Neural progenitor cell (in vitro differentiated cells): ENCODE measurements around the gene CCDC102B. TPM values are rescaled to one million over a fixed set of nuclear protein-coding genes. Genes with fewer than 3 reads are reported as not detected.

ENCODE experiments used
- DNase-seq: peaks from one replicate; pipeline ENCODE4 v3.0.0-alpha.2; 2016; ENCODE audit warnings: low spot score
- H2AFZ ChIP-seq: fragments of 200-600 bp; sonication (generic); replicated peaks from 2 replicates; pipeline ENCODE4 v1.6.1; 2016; ENCODE audit warnings: antibody characterized with exemption
- H3F3A ChIP-seq: fragments of 200-600 bp; sonication (generic); 2 replicates; pipeline ENCODE4 v1.6.1; 2016; ENCODE audit warnings: antibody characterized with exemption, low read depth
- H3K27ac ChIP-seq: fragments of 200-600 bp; sonication (generic); 2 replicates; pipeline ENCODE4 v1.5.1; 2016; ENCODE audit warnings: mild to moderate bottlenecking
- H3K27me3 ChIP-seq: fragments of 200-600 bp; sonication (generic); 2 replicates; pipeline ENCODE4 v1.6.1; 2016; ENCODE audit warnings: mild to moderate bottlenecking, moderate library complexity
- H3K36me3 ChIP-seq: fragments of 200-600 bp; sonication (generic); 2 replicates; pipeline ENCODE4 v1.5.1; 2016
- H3K4me1 ChIP-seq: fragments of 200-600 bp; sonication (generic); 2 replicates; pipeline ENCODE4 v1.6.1; 2016; ENCODE audit warnings: mixed run types
- H3K4me2 ChIP-seq: fragments of 200-600 bp; sonication (generic); 2 replicates; pipeline ENCODE4 v1.6.1; 2016
- H3K4me3 ChIP-seq: fragments of 200-600 bp; sonication (generic); 2 replicates; pipeline ENCODE4 v1.5.1; 2016
- H3K79me2 ChIP-seq: fragments of 200-600 bp; sonication (generic); 2 replicates; pipeline ENCODE4 v1.6.1; 2016; ENCODE audit warnings: low read depth
- H3K9ac ChIP-seq: fragments of 200-600 bp; sonication (generic); 2 replicates; pipeline ENCODE4 v1.6.1; 2016
- H3K9me3 ChIP-seq: fragments of 200-600 bp; sonication (generic); 2 replicates; pipeline ENCODE4 v1.5.1; 2016; ENCODE audit warnings: low read depth
- H4K20me1 ChIP-seq: fragments of 200-600 bp; sonication (generic); 2 replicates; pipeline ENCODE4 v1.6.1; 2016; ENCODE audit warnings: low read depth
- H3K27ac Mint-ChIP-seq: 3 replicates; pipeline ENCODE4 v1.8.0; 2021; ENCODE audit warnings: mixed read lengths
- H3K27me3 Mint-ChIP-seq: 2 replicates; pipeline ENCODE4 v1.8.0; 2022; ENCODE audit warnings: low read depth, mild to moderate bottlenecking, inconsistent platforms, moderate library complexity, mixed read lengths; ENCODE audit not compliant: insufficient read depth
- H3K36me3 Mint-ChIP-seq: 3 replicates; pipeline ENCODE4 v1.8.0; 2021; ENCODE audit warnings: mixed read lengths
- H3K4me1 Mint-ChIP-seq: 3 replicates; pipeline ENCODE4 v1.8.0; 2021; ENCODE audit warnings: mixed read lengths
- H3K4me3 Mint-ChIP-seq: 3 replicates; pipeline ENCODE4 v1.8.0; 2021; ENCODE audit warnings: mild to moderate bottlenecking, moderate library complexity, mixed read lengths
- H3K9me3 Mint-ChIP-seq: 3 replicates; pipeline ENCODE4 v1.8.0; 2020; ENCODE audit warnings: mixed read lengths
- EZH2 ChIP-seq: fragments of 200-600 bp; sonication (generic); IDR thresholded peaks from 2 replicates; pipeline ENCODE4 v1.6.1; 2017; ENCODE audit warnings: antibody characterized with exemption, mild to moderate bottlenecking, moderate library complexity
- EZH2phosphoT487 ChIP-seq: fragments of 200-600 bp; sonication (generic); IDR thresholded peaks from 2 replicates; pipeline ENCODE4 v1.6.1; 2017; ENCODE audit warnings: antibody characterized with exemption
- total RNA-seq: library from RNA; depleted of rRNA; stranded (reverse); fragments of >200 nt; gene quantifications from 2 replicates; pipeline ENCODE4 v1.2.3, GENCODE V29; 2015; ENCODE audit warnings: low replicate concordance
- TF ChIP-seq, protein P1 (sequence below): fragments of 200-600 bp; sonication (generic); IDR thresholded peaks from 2 replicates; pipeline ENCODE4 v1.5.1; 2017; ENCODE audit warnings: antibody characterized with exemption, mild to moderate bottlenecking

Gene CCDC102B
- total RNA-seq, 1 donor from 2014 or later, result 26.2 TPM

DNA sequence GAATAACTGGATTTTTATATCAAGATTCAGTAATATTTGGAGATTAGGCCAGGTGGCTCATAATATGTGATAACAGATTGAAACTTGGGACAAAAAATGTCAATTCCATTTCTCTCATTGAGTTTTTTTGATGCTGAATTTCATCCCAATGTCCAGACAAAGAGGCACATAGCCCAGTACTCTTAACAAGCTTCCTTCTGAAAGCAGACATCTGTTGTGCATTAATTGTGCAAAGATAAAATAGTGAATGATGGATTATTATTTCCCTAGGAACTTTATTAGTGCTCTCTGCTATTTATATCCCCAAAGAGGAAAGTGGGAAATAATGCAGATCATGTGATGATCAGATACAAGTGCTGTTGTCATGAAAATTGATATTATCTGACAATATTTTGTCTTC, 234.1 kb downstream of the CCDC102B start:
- H4K20me1 ChIP-seq, result no peaks in the 10 kb centered on the region
- H3F3A ChIP-seq, result no peaks in the 10 kb centered on the region
- TF ChIP-seq, protein P1, sequence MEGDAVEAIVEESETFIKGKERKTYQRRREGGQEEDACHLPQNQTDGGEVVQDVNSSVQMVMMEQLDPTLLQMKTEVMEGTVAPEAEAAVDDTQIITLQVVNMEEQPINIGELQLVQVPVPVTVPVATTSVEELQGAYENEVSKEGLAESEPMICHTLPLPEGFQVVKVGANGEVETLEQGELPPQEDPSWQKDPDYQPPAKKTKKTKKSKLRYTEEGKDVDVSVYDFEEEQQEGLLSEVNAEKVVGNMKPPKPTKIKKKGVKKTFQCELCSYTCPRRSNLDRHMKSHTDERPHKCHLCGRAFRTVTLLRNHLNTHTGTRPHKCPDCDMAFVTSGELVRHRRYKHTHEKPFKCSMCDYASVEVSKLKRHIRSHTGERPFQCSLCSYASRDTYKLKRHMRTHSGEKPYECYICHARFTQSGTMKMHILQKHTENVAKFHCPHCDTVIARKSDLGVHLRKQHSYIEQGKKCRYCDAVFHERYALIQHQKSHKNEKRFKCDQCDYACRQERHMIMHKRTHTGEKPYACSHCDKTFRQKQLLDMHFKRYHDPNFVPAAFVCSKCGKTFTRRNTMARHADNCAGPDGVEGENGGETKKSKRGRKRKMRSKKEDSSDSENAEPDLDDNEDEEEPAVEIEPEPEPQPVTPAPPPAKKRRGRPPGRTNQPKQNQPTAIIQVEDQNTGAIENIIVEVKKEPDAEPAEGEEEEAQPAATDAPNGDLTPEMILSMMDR, result no peak
- TF ChIP-seq EZH2 (no peak), EZH2phosphoT487 (no peak)
- H3K9me3 ChIP-seq, result no peaks in the 10 kb centered on the region
- H3K4me2 ChIP-seq, result no peak overlapping the region
- Mint-ChIP-seq H3K27ac (no peak overlapping the region), H3K36me3 (no peaks in the 10 kb centered on the region), H3K4me3 (no peak overlapping the region), H3K9me3 (no peaks in the 10 kb centered on the region), H3K27me3 (peaks cover 2% of the 10 kb centered on the region), H3K4me1 (no peaks in the 10 kb centered on the region)
- H3K4me3 ChIP-seq, result no peak overlapping the region
- H3K79me2 ChIP-seq, result no peaks in the 10 kb centered on the region
- H2AFZ ChIP-seq, result no peak overlapping the region
- no peaks in the 10 kb centered on the region for H3K27me3 ChIP-seq
- H3K36me3 ChIP-seq, result no peaks in the 10 kb centered on the region
- DNase-seq, result no peak
- H3K27ac ChIP-seq, result no peak overlapping the region
- H3K4me1 ChIP-seq, result no peaks in the 10 kb centered on the region
- H3K9ac ChIP-seq, result no peak overlapping the region

DNA sequence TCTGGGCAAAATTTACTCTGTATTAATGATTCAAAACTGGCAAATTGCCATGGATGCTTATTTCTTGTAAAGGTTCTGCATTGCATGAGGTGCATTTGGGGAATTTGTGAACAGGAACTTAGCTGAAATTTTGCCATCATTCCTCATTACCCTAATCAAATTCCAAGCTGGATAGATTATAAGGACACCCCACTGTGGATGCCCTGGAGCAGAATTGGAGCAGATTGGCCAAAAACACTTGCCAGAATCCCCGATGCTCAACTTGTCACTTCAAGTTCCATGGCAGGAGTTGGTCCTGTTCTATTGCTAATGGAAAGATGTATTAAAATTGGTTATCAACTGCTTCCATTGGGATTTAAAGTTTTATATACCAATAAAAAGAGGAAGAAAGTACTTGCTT, 237.9 kb downstream of the CCDC102B start:
- TF ChIP-seq, protein P1, result no peak
- TF ChIP-seq EZH2 (no peak), EZH2phosphoT487 (no peak)
- H3K9me3 Mint-ChIP-seq, result no peaks in the 10 kb centered on the region
- Histone ChIP-seq H3K36me3 (no peaks in the 10 kb centered on the region), H4K20me1 (no peaks in the 10 kb centered on the region), H3K4me2 (no peak overlapping the region), H3K4me3 (no peak overlapping the region), H3K27me3 (no peaks in the 10 kb centered on the region), H3K9ac (no peak overlapping the region), H2AFZ (no peak overlapping the region), H3K9me3 (no peaks in the 10 kb centered on the region), H3K4me1 (no peaks in the 10 kb centered on the region), H3F3A (no peaks in the 10 kb centered on the region), H3K79me2 (no peaks in the 10 kb centered on the region), H3K27ac (no peak overlapping the region)
- H3K27me3 Mint-ChIP-seq, result no peaks in the 10 kb centered on the region
- H3K27ac Mint-ChIP-seq, result no peak overlapping the region
- no peak overlapping the region for H3K4me3 Mint-ChIP-seq
- H3K4me1 Mint-ChIP-seq, result no peaks in the 10 kb centered on the region
- no peaks in the 10 kb centered on the region for H3K36me3 Mint-ChIP-seq
- DNase-seq, result no peak

DNA sequence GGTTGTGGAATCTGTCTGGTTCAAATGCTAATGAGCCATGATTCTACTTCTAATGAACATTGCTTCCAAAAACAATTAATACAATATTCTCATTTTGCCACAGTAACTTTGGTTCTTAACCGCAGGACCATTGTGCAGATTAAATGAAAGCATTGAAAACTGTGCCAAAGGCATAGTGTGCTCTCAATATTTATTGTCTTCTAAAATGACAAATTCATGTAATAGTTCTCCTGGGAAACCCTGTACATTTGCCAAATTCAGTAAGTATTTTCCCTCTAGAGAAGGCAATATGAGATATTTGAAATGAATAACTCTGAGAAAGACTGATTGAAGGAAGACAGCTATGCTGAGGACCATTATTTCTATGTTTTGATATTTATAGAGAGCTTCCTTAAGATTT, 246.3 kb downstream of the CCDC102B start:
- no peaks in the 10 kb centered on the region for H3K36me3 ChIP-seq
- Mint-ChIP-seq H3K27ac (no peak overlapping the region), H3K36me3 (no peaks in the 10 kb centered on the region), H3K9me3 (peaks cover 6% of the 10 kb centered on the region), H3K27me3 (no peaks in the 10 kb centered on the region), H3K4me1 (peaks cover 9% of the 10 kb centered on the region), H3K4me3 (no peak overlapping the region)
- H3K27me3 ChIP-seq, result no peaks in the 10 kb centered on the region
- H3K27ac ChIP-seq, result no peak overlapping the region
- H3K9me3 ChIP-seq, result no peaks in the 10 kb centered on the region
- H4K20me1 ChIP-seq, result no peaks in the 10 kb centered on the region
- no peak for DNase-seq
- H3K79me2 ChIP-seq, result no peaks in the 10 kb centered on the region
- H3K4me1 ChIP-seq, result no peaks in the 10 kb centered on the region
- H3K9ac ChIP-seq, result no peak overlapping the region
- H3F3A ChIP-seq, result no peaks in the 10 kb centered on the region
- TF ChIP-seq, protein P1, result no peak
- TF ChIP-seq EZH2phosphoT487, result no peak
- no peak for TF ChIP-seq EZH2
- no peak overlapping the region for H3K4me3 ChIP-seq
- H2AFZ ChIP-seq, result no peak overlapping the region
- H3K4me2 ChIP-seq, result no peak overlapping the region
